Prostate gland (tissue), 2 donors: Measurements from ENCODE around the gene RC3H2. TPM values are rescaled to one million over a fixed set of nuclear protein-coding genes. Genes with fewer than 3 reads are reported as not detected.
"Not testable (repeated sequence)": the region's sequence is repeated elsewhere in the genome, so short reads cannot be mapped to it uniquely, and the experiment has no call there.

Source experiments
- DNase-seq: peaks from one replicate; pipeline ENCODE4 v3.0.0-alpha.2; 2019; ENCODE audit warnings: low spot score
- H3K27ac ChIP-seq, 2 donors: fragments of 200-600 bp; sonication (generic); 2 replicates each; pipeline ENCODE4 v1.5.1; 2017 to 2019
- H3K27me3 ChIP-seq: fragments of 200-600 bp; sonication (generic); replicated peaks from 2 replicates; pipeline ENCODE4 v1.5.1; 2019; ENCODE audit not compliant: insufficient read depth
- H3K36me3 ChIP-seq, 2 donors: fragments of 200-600 bp; sonication (generic); 1 replicate in 1 of 2; 2 replicates in 1 of 2; pipeline versions ENCODE4 v1.5.1 to v1.8.1; 2017 to 2019
- H3K4me1 ChIP-seq: fragments of 200-600 bp; sonication (generic); replicated peaks from 2 replicates; pipeline ENCODE4 v1.5.1; 2019
- H3K4me3 ChIP-seq, 2 donors: fragments of 200-600 bp; sonication (generic); 2 replicates each; pipeline ENCODE4 v1.5.1; 2017 to 2019
- H3K9me3 ChIP-seq: fragments of 200-600 bp; sonication (generic); 2 replicates; pipeline ENCODE4 v1.5.1; 2017
- CTCF ChIP-seq, 4 experiments: fragments of 200-600 bp in 2 of 4; fragments of 450-650 bp in 2 of 4; sonication (generic) in 2 of 4; IDR thresholded peaks; 1 replicate in 3 of 4; 2 replicates in 1 of 4; pipeline ENCODE4 v1.5.1; 2016 to 2019; ENCODE audit warnings: antibody characterized with exemption in 4 of 4, mild to moderate bottlenecking in 2 of 4, moderate library complexity in 2 of 4
- POLR2A ChIP-seq: fragments of 450-650 bp; IDR thresholded peaks from one replicate; pipeline ENCODE4 v1.6.1; 2016; ENCODE audit warnings: antibody characterized with exemption, mild to moderate bottlenecking
- POLR2AphosphoS5 ChIP-seq: sonication (generic); formaldehyde crosslinking; IDR thresholded peaks from one replicate; pipeline ENCODE4 v1.6.1; 2017; ENCODE audit warnings: antibody characterized with exemption
- WGBS: methylation state at CpG from one replicate; pipeline ENCODE4 v1.1.5; 2018; 5-methylcytosine and 5-hydroxymethylcytosine counted together
- intact Hi-C: fragments of 100-400 bp; cut with DNase I; formaldehyde crosslinking; loops from one replicate; pipeline ENCODE4 v1.14.2; 2022
- total RNA-seq, 2 donors: library from RNA; depleted of rRNA; stranded (reverse); fragments of >200 nt; gene quantifications; one replicate each; pipeline ENCODE4 v1.1.0, GENCODE V29; 2016

Gene RC3H2
- total RNA-seq, 2 donors from 2014 or later, result 25.8 to 47.9 TPM

DNA sequence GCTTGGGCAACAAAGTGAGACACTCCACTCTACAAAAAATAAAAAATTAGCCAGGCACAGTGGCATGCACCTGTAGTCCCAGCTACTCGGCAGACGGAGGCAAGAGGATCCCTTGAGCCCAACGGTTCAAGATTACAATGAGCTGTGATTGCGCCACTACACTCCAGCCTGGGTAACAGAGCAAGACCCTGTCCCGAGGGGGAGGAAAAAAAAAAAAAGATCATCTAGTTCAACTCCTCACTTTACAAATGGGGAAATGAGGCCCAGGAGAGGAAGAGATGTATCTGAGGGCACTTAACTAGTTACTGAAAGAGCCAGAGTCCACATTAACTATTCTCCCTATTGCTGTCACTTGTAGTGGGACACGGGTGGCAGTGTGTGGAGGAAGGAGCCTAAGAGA is 90.6 kb downstream of the RC3H2 start:
- Histone ChIP-seq H3K36me3 (no peaks in the 10 kb centered on the region), H3K4me1 (no peaks in the 10 kb centered on the region), H3K27ac (no peak overlapping the region), H3K9me3 (no peaks in the 10 kb centered on the region), H3K27me3 (no peaks in the 10 kb centered on the region), H3K4me3 (no peak overlapping the region)
- intact Hi-C loops, result loop anchor here (10.0 kb wide), 1 partner anchor 720 kb away; the partner anchor contains the start of gene TTLL11
- TF ChIP-seq POLR2AphosphoS5 (no peak), POLR2A (no peak), CTCF (IDR thresholded peaks at IDR 0.05) (no peak)
- no peak for DNase-seq
- WGBS, result 75% methylated on average over 6 of the region's 6 CpGs

GRCh38 chr9:122812736-122813135 is 92.4 kb downstream of the RC3H2 start:
- 78% methylated on average over 4 of the region's 4 CpGs for WGBS
- intact Hi-C loops, result loop anchor here (10.0 kb wide), 1 partner anchor 718 kb away; the partner anchor contains the start of gene TTLL11
- DNase-seq, result no peak

DNA sequence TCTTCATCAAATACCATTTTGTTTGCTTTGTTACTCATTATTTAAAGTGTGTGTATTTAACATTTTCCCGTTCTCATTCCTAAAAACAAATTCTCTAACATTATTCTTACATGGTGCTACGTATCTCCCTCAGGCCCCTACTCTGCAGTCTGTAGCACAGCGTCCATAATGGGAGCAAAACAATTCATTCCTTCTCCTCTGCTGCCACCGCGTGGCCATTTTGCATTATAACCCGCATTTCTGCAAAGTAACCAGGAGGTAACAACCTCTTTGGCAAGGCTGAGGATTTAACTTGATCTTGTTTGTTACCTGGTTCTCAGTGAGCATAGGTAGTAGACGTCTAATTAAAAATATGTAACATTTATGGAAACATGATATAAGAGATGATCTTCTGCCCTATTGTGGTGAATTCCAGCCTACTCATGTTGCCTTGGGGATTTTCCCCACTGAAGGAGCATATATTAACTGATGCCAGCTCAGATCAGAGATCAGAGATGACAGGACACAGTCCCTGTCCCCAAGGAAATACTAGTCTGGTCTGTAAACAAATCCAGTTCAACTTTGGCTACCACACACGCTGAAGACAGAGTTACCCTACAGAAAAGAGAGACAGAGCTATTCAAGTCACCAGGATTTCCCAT is 94.7 kb downstream of the RC3H2 start:
- Histone ChIP-seq H3K27me3 (no peaks in the 10 kb centered on the region), H3K36me3 (no peaks in the 10 kb centered on the region), H3K4me1 (no peaks in the 10 kb centered on the region), H3K27ac (no peak overlapping the region), H3K4me3 (no peak overlapping the region), H3K9me3 (no peaks in the 10 kb centered on the region)
- DNase-seq, result peak; percentile 72
- 3% methylated on average over 8 of the region's 8 CpGs for WGBS
- intact Hi-C loops, result loop anchor here (2.0 to 10.0 kb wide), 2 partner anchors 346 to 716 kb away; partner anchors contain the start of gene TTLL11
- no peak for TF ChIP-seq POLR2A
- TF ChIP-seq CTCF (IDR thresholded peaks at IDR 0.05), result peak; percentile 56 to 90 (median 84)
- peak; percentile 73 for TF ChIP-seq POLR2AphosphoS5

More at GRCh38 chr9:122812736-122813135, 92.4 kb downstream of the RC3H2 start:
- no peaks in the 10 kb centered on the region for H3K27me3 ChIP-seq
- no peak overlapping the region for H3K27ac ChIP-seq
- no peaks in the 10 kb centered on the region for H3K4me1 ChIP-seq
- no peaks in the 10 kb centered on the region for H3K36me3 ChIP-seq
- H3K9me3 ChIP-seq, result no peaks in the 10 kb centered on the region
- H3K4me3 ChIP-seq, result no peak overlapping the region
- TF ChIP-seq POLR2AphosphoS5 (no peak), POLR2A (no peak), CTCF (IDR thresholded peaks at IDR 0.05) (no peak)

DNA sequence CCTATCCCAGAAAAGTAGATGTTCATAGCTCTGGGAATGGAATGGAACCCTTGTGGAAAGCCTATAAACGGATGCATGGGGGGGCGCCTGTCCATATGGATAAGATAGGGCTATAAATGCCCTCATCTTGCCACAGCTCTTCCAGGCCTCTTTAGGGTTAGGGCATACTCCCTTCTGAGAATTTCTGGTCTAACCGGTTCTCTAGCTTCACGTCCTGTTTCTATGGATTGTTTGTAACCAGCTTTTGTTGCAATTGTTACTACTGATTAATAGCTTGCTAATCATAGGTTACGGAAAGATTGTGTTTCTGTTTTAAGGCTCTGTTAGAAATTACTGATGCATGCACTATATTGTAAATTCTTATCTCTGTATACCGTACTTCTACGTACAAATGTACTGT is 95.9 kb downstream of the RC3H2 start:
- H3K4me1 ChIP-seq, H3K36me3 ChIP-seq, H3K27ac ChIP-seq, H3K9me3 ChIP-seq, DNase-seq, H3K4me3 ChIP-seq, H3K27me3 ChIP-seq, intact Hi-C loops: not testable (repeated sequence)
- 46% methylated on average over 7 of the region's 7 CpGs for WGBS

DNA sequence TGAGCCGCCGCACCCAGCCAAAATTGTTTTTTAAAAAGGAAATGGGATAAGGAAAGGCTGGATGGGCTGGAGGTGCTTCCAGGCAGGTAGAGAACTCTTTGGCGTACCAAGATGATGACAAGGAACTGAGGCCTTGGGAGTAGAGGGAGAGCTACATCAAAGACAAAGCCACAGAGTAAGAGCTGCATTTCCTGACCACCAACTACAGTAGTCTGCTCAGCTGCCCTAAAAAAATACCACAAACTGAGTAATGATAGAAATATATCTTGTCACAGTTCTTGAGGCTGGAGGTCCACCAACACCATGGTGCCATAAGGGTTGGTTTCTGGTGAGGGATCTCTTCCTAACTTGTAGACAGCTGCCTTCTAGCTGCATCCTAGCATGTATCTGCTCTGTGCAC is 97.0 kb downstream of the RC3H2 start:
- 89% methylated on average over 3 of the region's 3 CpGs for WGBS
- Histone ChIP-seq H3K27ac (no peak overlapping the region), H3K4me1 (no peaks in the 10 kb centered on the region), H3K27me3 (no peaks in the 10 kb centered on the region), H3K36me3 (no peaks in the 10 kb centered on the region), H3K9me3 (no peaks in the 10 kb centered on the region), H3K4me3 (no peak overlapping the region)
- no peak for DNase-seq
- TF ChIP-seq POLR2AphosphoS5 (no peak), CTCF (IDR thresholded peaks at IDR 0.05) (no peak), POLR2A (no peak)
- intact Hi-C loops, result no loop called here
